ENCODE data around the gene LTO1.

GRCh38 chr11:69642913-69643632 lies 32.1 kb downstream of the LTO1 start:
- peak; percentile 68 to 87 (median 86) for TF ChIP-seq CTCF (optimal IDR thresholded peaks at IDR 0.05 in 1 of 3, IDR thresholded peaks at IDR 0.05 in 1 of 3, conservative IDR thresholded peaks at IDR 0.05 in 1 of 3; ENCODE audit: extremely low read depth in 1 of 3, insufficient read depth in 2 of 3, low read length in 3 of 3)
- no peak for TF ChIP-seq EZH2 (IDR thresholded peaks at IDR 0.05; ENCODE audit: low read length)

Data from keratinocyte (primary cell).